ENCODE measurements around the gene PPP1R27. TPM values are rescaled to one million over a fixed set of nuclear protein-coding genes. Genes with fewer than 3 reads are reported as not detected.

Gene PPP1R27
- total and polyA plus RNA-seq, 2 donors (not counting 3 experiments of a cell fraction or from before 2014, with no cell fraction given), result not detected

- no peaks in the 10 kb centered on the region for H4K20me1 ChIP-seq (replicated peaks; ENCODE audit: control insufficient read depth, extremely low read depth, insufficient read depth, low read length)
- DNase-seq (ENCODE audit: low read depth, low spot score), result no peak
- no TSS peak for BruUV-seq (replicated peaks)
- H3K4me1 ChIP-seq (ENCODE audit: control insufficient read depth, extremely low read depth, insufficient read depth, low read length), result no peaks in the 10 kb centered on the region
- ChIA-PET CTCF (interaction anchor here (1.5 to 2.3 kb wide), 2 partner anchors 10 to 17 kb away, joined by 5 to 9 read pairs; no protein-coding TSS in a partner anchor), POLR2A (no interaction called here)
- no peak overlapping the region for H2AFZ ChIP-seq (ENCODE audit: low read depth, low read length)
- H3K27me3 ChIP-seq (ENCODE audit: control insufficient read depth in 2 of 2, insufficient read depth in 2 of 2, low read length in 2 of 2), result peaks cover 25 to 36% of the 10 kb centered on the region in 2 experiments
- no peak overlapping the region for H3K9ac ChIP-seq (replicated peaks; ENCODE audit: extremely low read depth, insufficient read depth, low read length)
- no peaks in the 10 kb centered on the region for H3K36me3 ChIP-seq (ENCODE audit: control insufficient read depth in 2 of 2, extremely low read depth in 1 of 2, insufficient read depth in 2 of 2, low read length in 2 of 2)
- FAIRE-seq, result no peak
- dilution Hi-C loops (cut with MboI; ENCODE audit: extremely low pct_ligation_motif_present, low sequenced_read_pairs), result no loop called here
- no peaks in the 10 kb centered on the region for H3K79me2 ChIP-seq (ENCODE audit: control insufficient read depth, insufficient read depth, low read length)
- H3K9me1 ChIP-seq (replicated peaks; ENCODE audit: control insufficient read depth, extremely low read depth, insufficient read depth, low read length), result no peaks in the 10 kb centered on the region
- TF ChIP-seq EZH2 (IDR thresholded peaks at IDR 0.05; ENCODE audit: borderline replicate concordance, low read depth, low read length, severe bottlenecking), result peak; percentile 95
- no peak for TF ChIP-seq MYC (IDR thresholded peaks at IDR 0.05; ENCODE audit: low read depth, low read length)
- intact Hi-C loops (cut with micrococcal nuclease), result no loop called here
- H3K27ac ChIP-seq (ENCODE audit: insufficient read depth, low read depth, low read length), result no peak overlapping the region
- H3K4me2 ChIP-seq (ENCODE audit: insufficient read depth, low read length), result no peak overlapping the region
- no peak overlapping the region for H3K4me3 ChIP-seq (replicated peaks in 1 of 3; ENCODE audit: insufficient read depth in 1 of 3, low read depth in 1 of 3, low read length in 3 of 3)
- H3K9me3 ChIP-seq (replicated peaks; ENCODE audit: control insufficient read depth, insufficient read depth, low read length), result no peaks in the 10 kb centered on the region
These were observed 30.1 kb downstream of the PPP1R27 start for GRCh38 chr17:81804559-81805399.

DNA sequence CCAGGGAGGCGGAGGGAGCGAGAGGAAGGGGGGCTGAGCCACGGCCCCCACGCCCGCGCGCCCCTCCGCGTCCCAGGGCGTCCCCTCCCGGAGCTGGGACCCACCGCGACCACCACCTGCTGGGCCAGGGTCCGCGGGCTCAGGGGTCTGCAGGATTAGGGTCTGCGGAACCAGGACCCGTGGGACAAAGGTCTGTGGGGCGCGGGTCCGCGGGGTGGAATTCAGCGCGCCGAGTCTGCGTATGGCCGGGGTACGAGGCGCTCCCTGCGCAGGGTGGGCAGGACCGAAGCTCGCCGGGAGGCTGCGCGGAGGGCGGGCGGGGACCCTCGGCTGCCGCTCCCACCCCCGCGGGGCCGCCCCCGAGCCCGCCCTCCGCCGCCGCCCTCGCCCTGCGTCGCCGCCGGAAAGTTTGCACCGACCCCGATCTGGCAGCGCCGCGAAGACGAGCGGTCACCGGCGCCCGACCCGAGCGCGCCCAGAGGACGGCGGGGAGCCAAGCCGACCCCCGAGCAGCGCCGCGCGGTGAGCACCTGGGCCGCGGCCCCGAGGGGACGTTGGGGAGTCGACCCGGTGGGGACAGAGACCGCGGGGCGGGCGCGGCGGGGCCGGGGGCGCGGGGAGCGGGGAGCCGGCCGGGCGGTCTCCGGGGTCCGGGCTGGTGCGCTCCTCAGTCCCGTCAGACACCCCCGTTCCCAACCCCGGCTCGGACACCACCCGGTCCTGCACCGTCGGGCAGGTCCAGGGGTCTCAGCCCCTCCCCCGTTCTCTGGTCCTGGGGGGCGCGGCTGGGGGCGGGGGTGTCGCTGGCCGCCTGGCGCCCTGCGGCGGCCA, 30.9 kb downstream of the PPP1R27 start, which contains the start of gene GCGR:
GCGR (plus strand) TSS at position 423 of the 831 bp plus-strand sequence. CDS start 4,869 bp downstream, outside the sequence.
- Histone ChIP-seq H3K4me2 (ENCODE audit: insufficient read depth, low read length) (no peak within 1 kb of the TSS), H3K27ac (ENCODE audit: insufficient read depth, low read depth, low read length) (no peak within 1 kb of the TSS), H3K79me2 (ENCODE audit: control insufficient read depth, insufficient read depth, low read length) (no peaks in the 10 kb centered on the region), H3K9ac (replicated peaks; ENCODE audit: extremely low read depth, insufficient read depth, low read length) (no peak within 1 kb of the TSS), H3K36me3 (ENCODE audit: control insufficient read depth in 2 of 2, extremely low read depth in 1 of 2, insufficient read depth in 2 of 2, low read length in 2 of 2) (no peaks in the 10 kb centered on the region), H3K4me3 (replicated peaks in 1 of 3; ENCODE audit: insufficient read depth in 1 of 3, low read depth in 1 of 3, low read length in 3 of 3) (no peak within 1 kb of the TSS), H3K4me1 (ENCODE audit: control insufficient read depth, extremely low read depth, insufficient read depth, low read length) (no peaks in the 10 kb centered on the region), H3K27me3 (ENCODE audit: control insufficient read depth in 2 of 2, insufficient read depth in 2 of 2, low read length in 2 of 2) (peaks cover 25 to 36% of the 10 kb centered on the region in 2 experiments), H2AFZ (ENCODE audit: low read depth, low read length) (no peak within 1 kb of the TSS), H3K9me3 (replicated peaks; ENCODE audit: control insufficient read depth, insufficient read depth, low read length) (no peaks in the 10 kb centered on the region), H4K20me1 (replicated peaks; ENCODE audit: control insufficient read depth, extremely low read depth, insufficient read depth, low read length) (no peaks in the 10 kb centered on the region), H3K9me1 (replicated peaks; ENCODE audit: control insufficient read depth, extremely low read depth, insufficient read depth, low read length) (no peaks in the 10 kb centered on the region)
- FAIRE-seq (no peak), DNase-seq (ENCODE audit: low read depth, low spot score) (no peak)
- POLR2A ChIA-PET, result no interaction called here
- intact Hi-C loops (cut with micrococcal nuclease) (no loop called here), dilution Hi-C loops (cut with MboI; ENCODE audit: extremely low pct_ligation_motif_present, low sequenced_read_pairs) (no loop called here)
- BruUV-seq (replicated peaks), result no TSS peak
- CTCF ChIA-PET, result no interaction called here
- no peak for TF ChIP-seq POLR2AphosphoS5 (IDR thresholded peaks at IDR 0.05; ENCODE audit: insufficient read depth, low read depth, low read length)
- no peak for TF ChIP-seq MYC (IDR thresholded peaks at IDR 0.05; ENCODE audit: low read depth, low read length)
- TF ChIP-seq EZH2 (IDR thresholded peaks at IDR 0.05; ENCODE audit: borderline replicate concordance, low read depth, low read length, severe bottlenecking), result peak; percentile 77

Measured in endothelial cell of umbilical vein (primary cell).